ENCODE data around the gene TP53TG5.

TP53TG5 gene

GRCh38 chr20:45400346-45401031 lies 22.4 kb upstream of the TP53TG5 start:
- Histone ChIP-seq H3K9ac (ENCODE audit: low read length) (no peak overlapping the region), H3K4me3 (ENCODE audit: low read length) (no peak overlapping the region), H3K27me3 (ENCODE audit: control insufficient read depth, insufficient read depth, low read length) (peaks cover 21% of the 10 kb centered on the region), H3K36me3 (ENCODE audit: control insufficient read depth, low read depth, low read length) (no peaks in the 10 kb centered on the region), H3K4me1 (ENCODE audit: control insufficient read depth, low read depth, low read length) (no peaks in the 10 kb centered on the region), H3K27ac (ENCODE audit: low read length) (no peak overlapping the region), H3K9me3 (ENCODE audit: control insufficient read depth, low read depth, low read length) (peaks cover 12% of the 10 kb centered on the region)

GRCh38 chr20:45399018-45399417 lies 20.9 kb upstream of the TP53TG5 start:
- no peak overlapping the region for H3K27ac ChIP-seq (ENCODE audit: low read length)
- H3K4me3 ChIP-seq (ENCODE audit: low read length): no peak overlapping the region
- no peaks in the 10 kb centered on the region for H3K4me1 ChIP-seq (ENCODE audit: control insufficient read depth, low read depth, low read length)
- no peaks in the 10 kb centered on the region for H3K36me3 ChIP-seq (ENCODE audit: control insufficient read depth, low read depth, low read length)
- peaks cover 7% of the 10 kb centered on the region for H3K27me3 ChIP-seq (ENCODE audit: control insufficient read depth, insufficient read depth, low read length)
- H3K9ac ChIP-seq (ENCODE audit: low read length): no peak overlapping the region
- H3K9me3 ChIP-seq (ENCODE audit: control insufficient read depth, low read depth, low read length): peaks cover 12% of the 10 kb centered on the region

GRCh38 chr20:45395114-45395415 lies 16.9 kb upstream of the TP53TG5 start:
- H3K9ac ChIP-seq (ENCODE audit: low read length): no peak overlapping the region
- no peaks in the 10 kb centered on the region for H3K27me3 ChIP-seq (ENCODE audit: control insufficient read depth, insufficient read depth, low read length)
- H3K36me3 ChIP-seq (ENCODE audit: control insufficient read depth, low read depth, low read length): no peaks in the 10 kb centered on the region
- H3K4me3 ChIP-seq (ENCODE audit: low read length): no peak overlapping the region
- H3K27ac ChIP-seq (ENCODE audit: low read length): no peak overlapping the region
- H3K9me3 ChIP-seq (ENCODE audit: control insufficient read depth, low read depth, low read length): peaks cover 1% of the 10 kb centered on the region
- no peaks in the 10 kb centered on the region for H3K4me1 ChIP-seq (ENCODE audit: control insufficient read depth, low read depth, low read length)

GRCh38 chr20:45394221-45395113 lies 16.3 kb upstream of the TP53TG5 start:
- Histone ChIP-seq H3K9ac (ENCODE audit: low read length) (no peak overlapping the region), H3K4me3 (ENCODE audit: low read length) (no peak overlapping the region), H3K36me3 (ENCODE audit: control insufficient read depth, low read depth, low read length) (no peaks in the 10 kb centered on the region), H3K4me1 (ENCODE audit: control insufficient read depth, low read depth, low read length) (no peaks in the 10 kb centered on the region), H3K27me3 (ENCODE audit: control insufficient read depth, insufficient read depth, low read length) (no peaks in the 10 kb centered on the region), H3K27ac (ENCODE audit: low read length) (no peak overlapping the region), H3K9me3 (ENCODE audit: control insufficient read depth, low read depth, low read length) (no peaks in the 10 kb centered on the region)

- Histone ChIP-seq H3K9ac (ENCODE audit: low read length) (no peak overlapping the region), H3K27ac (ENCODE audit: low read length) (no peak overlapping the region), H3K4me1 (ENCODE audit: control insufficient read depth, low read depth, low read length) (no peaks in the 10 kb centered on the region)
Measured at GRCh38 chr20:45392733-45393132, 14.6 kb upstream of the TP53TG5 start.

GRCh38 chr20:45391559-45391958 lies 13.4 kb upstream of the TP53TG5 start:
- Histone ChIP-seq H3K4me3 (ENCODE audit: low read length) (no peak overlapping the region), H3K9ac (ENCODE audit: low read length) (no peak overlapping the region), H3K9me3 (ENCODE audit: control insufficient read depth, low read depth, low read length) (no peaks in the 10 kb centered on the region), H3K27me3 (ENCODE audit: control insufficient read depth, insufficient read depth, low read length) (no peaks in the 10 kb centered on the region), H3K36me3 (ENCODE audit: control insufficient read depth, low read depth, low read length) (no peaks in the 10 kb centered on the region), H3K4me1 (ENCODE audit: control insufficient read depth, low read depth, low read length) (no peaks in the 10 kb centered on the region), H3K27ac (ENCODE audit: low read length) (no peak overlapping the region)

More at GRCh38 chr20:45392733-45393132, 14.6 kb upstream of the TP53TG5 start:
- Histone ChIP-seq H3K36me3 (ENCODE audit: control insufficient read depth, low read depth, low read length) (no peaks in the 10 kb centered on the region), H3K27me3 (ENCODE audit: control insufficient read depth, insufficient read depth, low read length) (no peaks in the 10 kb centered on the region), H3K4me3 (ENCODE audit: low read length) (no peak overlapping the region), H3K9me3 (ENCODE audit: control insufficient read depth, low read depth, low read length) (no peaks in the 10 kb centered on the region)

GRCh38 chr20:45390931-45391330 lies 12.8 kb upstream of the TP53TG5 start:
- Histone ChIP-seq H3K9ac (ENCODE audit: low read length) (no peak overlapping the region), H3K27me3 (ENCODE audit: control insufficient read depth, insufficient read depth, low read length) (no peaks in the 10 kb centered on the region), H3K36me3 (ENCODE audit: control insufficient read depth, low read depth, low read length) (no peaks in the 10 kb centered on the region), H3K27ac (ENCODE audit: low read length) (no peak overlapping the region), H3K4me1 (ENCODE audit: control insufficient read depth, low read depth, low read length) (no peaks in the 10 kb centered on the region), H3K9me3 (ENCODE audit: control insufficient read depth, low read depth, low read length) (no peaks in the 10 kb centered on the region), H3K4me3 (ENCODE audit: low read length) (no peak overlapping the region)

GRCh38 chr20:45387274-45387673 lies 9.1 kb upstream of the TP53TG5 start:
- Histone ChIP-seq H3K9ac (ENCODE audit: low read length) (no peak overlapping the region), H3K27ac (ENCODE audit: low read length) (no peak overlapping the region), H3K4me3 (ENCODE audit: low read length) (no peak overlapping the region), H3K4me1 (ENCODE audit: control insufficient read depth, low read depth, low read length) (no peaks in the 10 kb centered on the region), H3K36me3 (ENCODE audit: control insufficient read depth, low read depth, low read length) (no peaks in the 10 kb centered on the region), H3K27me3 (ENCODE audit: control insufficient read depth, insufficient read depth, low read length) (no peaks in the 10 kb centered on the region), H3K9me3 (ENCODE audit: control insufficient read depth, low read depth, low read length) (no peaks in the 10 kb centered on the region)

GRCh38 chr20:45377269-45377668 lies 856 bp downstream of the TP53TG5 start:
- Histone ChIP-seq H3K4me3 (ENCODE audit: low read length) (no peak overlapping the region), H3K9ac (ENCODE audit: low read length) (no peak overlapping the region), H3K27me3 (ENCODE audit: control insufficient read depth, insufficient read depth, low read length) (peaks cover 9% of the 10 kb centered on the region), H3K27ac (ENCODE audit: low read length) (no peak overlapping the region), H3K4me1 (ENCODE audit: control insufficient read depth, low read depth, low read length) (no peaks in the 10 kb centered on the region), H3K36me3 (ENCODE audit: control insufficient read depth, low read depth, low read length) (no peaks in the 10 kb centered on the region), H3K9me3 (ENCODE audit: control insufficient read depth, low read depth, low read length) (no peaks in the 10 kb centered on the region)

GRCh38 chr20:45374966-45375365 lies 3.2 kb downstream of the TP53TG5 start:
- Histone ChIP-seq H3K9me3 (ENCODE audit: control insufficient read depth, low read depth, low read length) (no peaks in the 10 kb centered on the region), H3K36me3 (ENCODE audit: control insufficient read depth, low read depth, low read length) (no peaks in the 10 kb centered on the region), H3K9ac (ENCODE audit: low read length) (no peak overlapping the region), H3K27me3 (ENCODE audit: control insufficient read depth, insufficient read depth, low read length) (peaks cover 9% of the 10 kb centered on the region), H3K27ac (ENCODE audit: low read length) (no peak overlapping the region), H3K4me1 (ENCODE audit: control insufficient read depth, low read depth, low read length) (no peaks in the 10 kb centered on the region), H3K4me3 (ENCODE audit: low read length) (no peak overlapping the region)

- Histone ChIP-seq H3K4me3 (ENCODE audit: low read length) (no peak overlapping the region), H3K4me1 (ENCODE audit: control insufficient read depth, low read depth, low read length) (no peaks in the 10 kb centered on the region), H3K9me3 (ENCODE audit: control insufficient read depth, low read depth, low read length) (no peaks in the 10 kb centered on the region), H3K27me3 (ENCODE audit: control insufficient read depth, insufficient read depth, low read length) (peaks cover 9% of the 10 kb centered on the region), H3K36me3 (ENCODE audit: control insufficient read depth, low read depth, low read length) (no peaks in the 10 kb centered on the region), H3K27ac (ENCODE audit: low read length) (no peak overlapping the region), H3K9ac (ENCODE audit: low read length) (no peak overlapping the region)
Measured at GRCh38 chr20:45374101-45374467, 4.0 kb downstream of the TP53TG5 start.
